HG03457 (cell line): ENCODE results near the gene TNFRSF21.
A peak's percentile ranks its signal among the peaks of the same experiment; 100 is the strongest.
"Not testable (repeated sequence)": the region's sequence is repeated elsewhere in the genome, so short reads cannot be mapped to it uniquely, and the experiment has no call there.

Experiments
- ATAC-seq: cut with Tn5 transposase; IDR thresholded peaks from one replicate; pipeline ENCODE4 v1.9.1; 2021; ENCODE audit warnings: moderate number of reproducible peaks; ENCODE audit not compliant: unreplicated experiment

TNFRSF21 gene

DNA sequence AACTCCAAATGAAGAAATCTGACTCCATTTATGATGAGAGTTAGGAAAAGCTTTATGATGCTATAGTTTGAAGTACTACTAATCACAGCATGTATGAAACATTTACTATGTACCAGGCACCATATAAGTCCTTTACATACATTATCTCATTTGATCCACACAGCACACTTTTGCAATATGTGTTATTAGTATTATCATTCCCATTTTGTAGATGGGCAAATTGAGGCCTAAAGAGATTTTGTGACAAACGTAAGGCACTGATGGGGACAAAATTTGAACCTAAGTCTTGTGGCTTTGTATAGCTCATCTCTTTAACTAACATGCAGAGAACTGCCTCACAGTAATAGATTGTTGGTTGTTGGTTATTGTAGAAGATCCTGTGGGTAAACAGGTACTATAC is 14.2 kb upstream of the TNFRSF21 start:
- ATAC-seq = no peak

DNA sequence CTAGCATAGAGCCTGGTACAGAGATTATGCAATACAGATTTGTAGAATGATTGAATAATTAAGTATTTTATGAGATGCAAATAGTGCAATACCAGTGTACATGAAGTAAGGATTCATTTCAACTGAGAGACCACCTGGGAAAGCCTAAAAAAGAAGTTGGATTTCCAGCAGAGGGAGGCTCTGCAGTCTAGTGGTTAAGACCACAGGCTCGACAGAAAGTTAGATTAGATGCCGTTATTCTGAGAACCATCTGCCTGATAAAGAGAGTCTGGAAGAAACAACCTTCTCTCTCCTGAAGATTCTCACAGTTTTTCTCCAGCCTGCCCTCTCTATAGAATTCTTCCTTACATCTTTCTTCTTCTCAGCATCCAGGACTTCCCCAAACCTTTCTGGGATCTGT is 13.6 kb upstream of the TNFRSF21 start:
- ATAC-seq = no peak

DNA sequence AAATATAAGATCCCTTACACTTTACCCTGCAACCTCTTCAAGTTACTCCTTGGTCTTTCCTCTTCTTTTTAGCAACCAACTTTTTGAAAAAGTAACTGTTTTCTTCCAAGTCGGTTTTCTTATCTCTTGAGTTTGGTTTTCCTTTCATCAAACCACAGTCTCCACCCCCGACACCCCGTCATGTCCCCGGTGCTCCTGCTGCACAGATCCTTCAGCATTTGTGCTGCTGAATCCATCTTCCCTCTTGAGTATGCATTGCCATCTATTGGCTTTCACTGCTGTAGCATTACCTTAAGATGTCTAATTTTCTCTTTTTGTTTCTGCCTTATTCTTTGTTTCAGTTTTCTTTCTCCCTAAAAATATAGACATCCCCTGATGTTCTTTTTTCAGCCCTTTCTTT is 11.9 kb upstream of the TNFRSF21 start:
- ATAC-seq = no peak

DNA sequence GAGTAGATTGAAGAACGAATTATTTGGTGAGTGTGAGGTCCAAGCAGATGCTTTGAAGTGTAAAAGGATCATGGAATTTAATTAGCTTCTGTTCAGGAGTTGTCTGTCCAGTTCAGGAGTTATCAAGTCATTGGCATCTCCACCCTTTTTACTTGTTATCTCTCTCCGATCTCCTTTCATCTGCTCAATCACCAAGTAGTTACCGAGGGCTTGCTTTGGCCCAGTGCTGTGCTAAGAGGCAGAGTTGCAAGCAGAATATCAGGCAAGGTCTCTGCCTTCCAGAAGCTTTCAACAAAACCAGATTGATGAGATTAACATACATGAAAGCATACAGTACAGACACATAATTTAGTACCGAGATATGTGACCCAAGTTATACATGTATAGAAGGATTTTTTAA is 10.2 kb upstream of the TNFRSF21 start:
- ATAC-seq = no peak

DNA sequence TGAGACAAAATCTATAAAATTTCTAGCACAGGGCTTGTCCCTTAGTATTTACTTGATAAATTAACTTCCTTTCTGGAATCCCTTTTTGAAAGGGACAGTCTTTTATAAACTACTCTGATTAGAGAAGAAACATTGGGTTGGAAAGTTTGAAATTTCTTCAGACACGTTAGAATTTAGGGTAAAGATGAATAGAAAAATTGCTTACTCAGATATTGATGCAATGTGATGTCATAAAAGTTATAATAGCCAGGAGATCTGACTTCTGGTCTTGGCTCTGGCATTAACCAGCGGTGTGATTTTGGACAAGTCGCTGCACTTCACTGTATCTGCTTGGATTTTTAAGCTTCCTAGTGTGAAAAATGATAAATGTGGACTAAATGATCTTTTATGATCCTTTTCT is 9.7 kb upstream of the TNFRSF21 start:
- no peak for ATAC-seq

DNA sequence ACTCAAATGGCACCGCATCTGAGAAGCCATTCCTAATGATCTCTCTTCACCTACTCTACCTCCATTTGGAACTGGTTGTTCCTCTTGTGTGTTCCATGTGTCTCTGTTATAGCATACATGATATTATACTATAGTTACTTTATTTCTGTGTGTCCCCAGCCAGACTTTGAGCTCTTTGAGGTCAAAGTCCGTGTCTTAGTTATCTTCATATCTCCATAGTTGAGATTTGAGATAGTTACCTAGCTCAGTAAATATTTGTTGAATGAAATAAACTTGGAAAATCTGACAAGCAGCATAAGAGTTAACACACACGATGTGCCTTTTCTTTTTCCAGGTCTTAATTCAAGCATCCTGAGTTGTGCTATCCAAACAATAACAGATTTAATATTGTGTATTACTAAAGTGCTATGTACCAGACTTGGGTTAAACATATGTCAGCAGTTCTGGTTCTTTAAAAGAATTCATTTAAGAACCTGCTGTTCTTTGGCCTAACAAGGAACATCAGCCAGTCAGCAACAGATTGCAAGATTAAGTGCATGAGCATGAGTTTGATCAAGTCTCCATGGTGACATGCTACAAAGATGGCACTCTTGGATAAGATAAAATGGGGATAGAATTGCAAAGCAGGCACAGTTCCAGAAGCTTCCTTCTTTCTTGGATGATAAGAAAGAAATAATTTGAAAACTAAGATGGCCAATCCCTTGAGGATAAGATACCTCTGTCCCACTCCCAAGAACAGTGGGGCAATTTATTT is 8.7 kb upstream of the TNFRSF21 start:
- no peak for ATAC-seq

DNA sequence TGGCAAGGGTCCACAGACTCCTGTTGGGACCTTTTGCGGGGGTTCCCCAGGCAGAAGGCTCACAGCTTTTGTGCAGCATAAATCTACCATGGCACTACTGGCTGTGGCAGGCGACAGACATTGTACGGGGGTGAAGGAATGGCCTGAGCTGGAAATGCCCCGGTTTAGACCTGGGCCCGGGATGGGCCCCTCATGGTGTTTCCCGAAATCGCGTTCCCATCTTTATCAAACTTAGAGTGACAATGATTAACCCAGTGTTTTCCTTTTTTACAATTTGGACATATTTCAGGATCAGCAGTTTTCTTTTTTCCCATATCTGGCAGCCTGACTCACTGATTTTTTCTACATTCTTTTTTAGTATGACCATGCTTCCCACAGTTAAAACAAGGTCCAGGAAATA is 5.5 kb upstream of the TNFRSF21 start:
- not testable (repeated sequence) for ATAC-seq

DNA sequence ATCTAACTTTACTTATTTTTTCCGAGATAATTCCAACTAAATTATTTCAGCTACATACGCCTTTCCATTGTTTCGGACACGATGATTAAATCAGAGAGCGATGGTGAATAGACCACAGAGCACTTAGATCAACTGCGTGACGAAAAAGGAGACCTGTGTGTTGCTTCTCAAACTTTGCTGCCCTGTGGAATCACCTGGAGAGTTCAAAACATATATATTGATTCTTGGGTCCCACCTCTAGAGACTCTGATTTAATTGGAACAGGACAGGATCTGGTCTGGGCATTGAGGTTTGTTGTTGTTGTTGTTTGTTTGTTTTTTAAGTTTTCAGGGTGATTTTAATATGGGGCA is 401 bp upstream of the TNFRSF21 start:
- no peak for ATAC-seq

DNA sequence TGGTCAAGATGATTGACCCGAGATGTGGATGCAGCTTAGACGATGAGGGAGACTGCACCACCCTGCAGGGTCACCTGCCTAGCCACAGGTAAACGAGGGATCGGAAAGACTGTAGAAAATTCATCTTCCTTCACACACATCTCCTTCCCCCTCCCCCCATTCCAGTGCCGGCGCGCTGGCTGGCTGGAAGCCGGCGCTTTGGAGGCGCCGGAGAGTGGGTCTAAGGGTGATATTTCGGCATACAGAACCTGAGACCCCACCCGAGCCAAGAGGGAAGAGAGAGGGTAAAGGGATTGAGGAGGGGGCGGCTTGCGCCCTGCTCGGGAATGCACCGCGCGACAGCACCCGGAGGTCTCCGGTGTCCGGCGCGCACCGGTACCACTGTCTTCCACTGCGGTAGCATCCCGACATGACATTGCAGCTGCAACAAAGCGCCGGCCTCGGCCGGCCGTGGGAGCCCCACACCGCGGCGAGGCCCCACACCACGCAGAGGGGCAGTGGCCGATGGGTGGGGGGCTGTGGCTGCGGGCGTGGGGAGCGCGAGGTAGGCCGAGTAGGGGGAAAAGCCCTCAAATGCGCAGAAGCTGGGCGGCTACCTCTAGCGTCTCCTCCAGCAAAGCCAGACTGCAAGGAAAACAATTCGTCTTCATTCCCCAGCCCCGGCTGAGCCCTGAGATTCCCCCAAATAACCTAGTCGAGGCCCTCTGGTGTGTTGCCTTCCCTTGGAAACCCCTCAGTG is 984 bp downstream of the TNFRSF21 start:
- no peak for ATAC-seq

DNA sequence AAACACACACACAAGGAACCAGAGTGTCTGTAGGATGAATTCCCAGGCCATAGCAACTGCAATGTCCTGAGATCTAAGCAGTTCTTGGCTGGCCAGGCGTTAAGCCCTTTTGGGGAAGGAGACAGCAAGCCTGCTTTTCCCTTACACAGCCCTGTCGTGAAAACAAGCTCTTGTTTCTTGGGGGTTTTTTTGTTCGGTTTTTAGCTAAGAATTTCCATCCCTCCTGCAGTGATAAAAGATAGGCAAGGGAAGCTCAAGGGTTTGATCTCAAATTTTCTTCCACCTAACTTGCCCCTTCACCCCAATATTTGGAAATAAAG is 1.5 kb downstream of the TNFRSF21 start:
- no peak for ATAC-seq

DNA sequence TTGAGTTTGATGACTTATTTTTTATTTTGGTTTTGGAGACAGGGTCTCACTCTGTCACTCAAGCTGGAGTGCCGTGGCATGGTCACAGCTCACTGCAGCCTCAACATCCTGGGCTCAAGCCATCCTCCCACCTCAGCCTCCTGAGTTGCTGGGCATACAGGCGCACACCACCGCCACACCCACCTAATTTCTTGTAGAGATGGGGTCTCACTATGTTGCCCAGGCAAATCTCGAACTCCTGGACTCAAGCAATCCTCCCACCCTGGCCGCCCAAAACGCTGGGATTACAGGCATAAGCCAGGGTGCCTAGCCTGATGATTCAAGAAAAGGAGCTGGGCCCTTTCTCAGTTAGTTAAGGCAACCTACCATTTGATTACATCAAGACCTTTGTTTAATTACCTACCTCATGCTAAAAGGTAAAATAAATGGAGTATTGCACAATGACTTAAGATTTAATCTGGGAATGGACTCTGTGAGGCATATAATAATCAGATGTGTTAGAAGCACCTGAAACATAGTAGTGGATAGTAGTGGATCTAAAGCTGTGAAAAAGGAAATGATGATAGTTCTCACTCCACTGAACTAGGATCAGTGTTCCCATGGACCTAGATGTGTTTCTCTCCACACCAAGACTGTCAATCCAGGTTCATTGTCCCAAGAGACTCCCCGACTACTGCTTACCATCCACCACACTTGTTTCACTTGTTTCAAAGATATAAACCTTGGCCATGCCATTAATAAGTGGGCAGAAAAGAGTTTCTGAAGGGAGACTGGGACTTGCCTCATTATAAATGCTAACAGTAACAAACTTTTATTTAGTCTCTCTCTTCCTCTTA is 2.1 kb downstream of the TNFRSF21 start:
- no peak for ATAC-seq

DNA sequence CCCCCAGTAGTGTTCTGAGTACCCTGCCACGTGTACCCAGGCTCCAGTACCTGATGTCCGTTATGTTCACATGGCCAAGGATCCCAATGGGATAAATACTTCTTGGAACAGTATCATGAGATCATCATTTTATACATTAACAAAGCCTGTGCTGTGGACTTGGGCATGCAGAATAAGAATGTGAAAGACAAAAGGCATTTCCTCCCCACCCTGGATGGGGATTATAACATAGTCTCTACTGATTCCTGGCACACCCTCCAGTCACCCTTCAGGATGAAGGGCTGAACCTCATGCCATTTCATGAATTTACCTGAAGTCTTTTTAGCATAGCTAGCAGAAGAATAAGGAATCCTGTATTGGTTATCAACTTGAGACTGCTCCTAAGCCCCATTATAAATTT is 2.8 kb downstream of the TNFRSF21 start:
- no peak for ATAC-seq

DNA sequence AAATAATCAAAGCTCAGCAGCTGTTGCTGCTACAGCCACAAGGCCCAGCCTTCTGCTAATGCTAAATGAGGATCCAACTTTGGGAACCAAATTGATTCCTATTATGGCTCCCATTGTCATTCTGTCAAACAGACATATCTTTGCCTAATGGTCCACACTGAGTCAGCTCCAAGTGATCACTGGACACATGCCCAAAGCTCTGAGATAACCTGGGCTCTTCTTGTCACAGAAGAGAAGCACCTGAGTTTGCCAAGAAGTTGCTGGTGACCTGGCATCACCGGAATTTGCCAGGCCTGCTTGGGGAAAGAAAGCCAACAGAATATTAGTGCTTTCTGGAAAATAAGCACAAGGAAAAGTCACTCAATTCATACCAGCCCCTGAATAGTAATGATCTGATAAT is 5.8 kb downstream of the TNFRSF21 start:
- no peak for ATAC-seq

DNA sequence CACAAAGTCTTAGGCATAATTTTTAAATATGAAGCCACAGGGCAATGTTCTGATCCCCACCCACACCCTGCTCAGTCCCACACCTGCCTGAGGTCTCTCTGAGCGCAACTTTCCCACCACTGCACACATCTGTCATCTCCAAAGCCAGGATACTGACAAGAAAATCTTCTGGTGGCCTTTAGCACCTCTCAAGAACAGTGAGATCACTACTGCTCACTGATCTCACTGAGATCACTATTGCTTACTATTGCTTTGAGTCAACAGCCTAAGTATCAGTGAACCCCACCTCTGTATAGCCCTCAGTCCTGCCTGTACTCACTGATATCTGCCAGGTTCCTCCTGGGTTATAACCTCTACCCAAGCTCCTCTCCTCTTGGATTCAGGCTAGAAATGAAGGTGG is 6.4 kb downstream of the TNFRSF21 start:
- no peak for ATAC-seq

DNA sequence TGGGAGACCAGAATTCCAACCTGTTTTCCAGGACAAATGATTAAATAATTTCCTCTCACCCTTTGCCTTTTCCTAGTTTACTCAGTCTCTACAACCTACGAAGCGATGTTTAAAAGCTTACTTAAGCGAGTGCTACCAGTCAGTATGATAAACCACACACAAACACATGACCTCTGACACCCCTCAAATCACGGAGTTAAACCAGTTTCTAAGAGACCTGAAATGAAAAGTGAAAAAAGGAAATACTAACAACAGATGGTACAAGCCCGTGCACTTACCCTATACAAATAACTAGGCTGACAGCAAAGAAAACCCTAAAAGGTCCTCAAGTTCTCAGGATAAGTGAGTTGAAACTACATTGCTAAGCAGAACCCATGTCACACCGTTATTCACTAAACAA is 7.7 kb downstream of the TNFRSF21 start:
- ATAC-seq = peak; percentile 54

DNA sequence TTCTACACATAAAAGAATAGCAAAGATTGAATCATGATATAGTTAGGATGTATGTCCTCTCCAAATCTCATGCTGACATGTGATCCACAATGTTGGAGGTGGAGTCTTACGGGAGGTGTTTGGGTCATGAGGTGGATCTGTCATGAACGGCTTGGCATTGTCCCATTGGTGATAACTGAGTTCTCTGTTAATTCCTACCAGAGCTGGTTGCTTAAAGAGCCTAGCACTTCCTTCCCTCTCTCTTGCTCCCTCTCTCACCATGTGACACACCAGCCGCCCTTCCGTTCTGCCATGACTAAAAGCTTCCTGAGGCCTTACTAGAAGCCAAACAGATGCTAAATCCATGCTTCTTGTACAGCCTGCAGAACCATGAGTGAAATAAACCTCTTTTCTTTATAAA is 8.3 kb downstream of the TNFRSF21 start:
- ATAC-seq = no peak

DNA sequence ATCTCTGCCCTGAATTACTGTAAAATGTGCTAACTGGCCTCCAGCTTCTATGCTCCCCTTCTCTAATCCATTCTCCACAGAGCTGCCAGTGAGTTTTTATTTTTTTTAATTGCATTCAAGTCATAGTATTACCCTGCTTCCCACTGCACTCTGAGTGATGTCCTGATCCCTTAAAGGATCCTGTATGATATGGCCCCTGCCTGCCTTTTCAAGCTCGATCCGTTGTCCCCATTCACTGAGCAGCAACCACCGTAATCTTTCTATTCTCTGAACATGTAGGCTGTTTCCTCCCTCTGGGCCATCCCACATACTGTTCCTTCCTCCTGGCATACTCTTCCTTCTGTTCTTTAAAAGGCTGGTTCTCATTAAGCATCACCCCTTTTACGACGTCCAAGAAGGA is 9.3 kb downstream of the TNFRSF21 start:
- ATAC-seq = no peak

DNA sequence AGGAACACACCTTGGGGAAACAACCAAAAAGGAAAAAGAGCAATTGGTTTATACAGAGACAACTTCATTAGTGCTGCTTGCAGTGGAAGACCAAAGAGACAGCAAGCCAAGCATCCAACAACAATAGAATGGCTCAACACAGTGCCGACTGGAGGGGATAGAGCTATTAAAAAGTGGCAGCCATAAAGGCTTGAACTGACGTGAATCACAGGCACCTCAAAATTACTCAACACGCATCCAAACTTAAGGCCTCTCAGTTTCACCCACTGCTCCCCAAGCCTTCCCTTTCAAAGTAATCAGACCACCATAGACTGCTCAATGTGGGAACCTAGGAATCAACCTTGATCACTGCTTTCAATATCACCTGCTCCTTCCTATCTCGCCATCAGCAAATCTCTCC is 9.7 kb downstream of the TNFRSF21 start:
- ATAC-seq = no peak

DNA sequence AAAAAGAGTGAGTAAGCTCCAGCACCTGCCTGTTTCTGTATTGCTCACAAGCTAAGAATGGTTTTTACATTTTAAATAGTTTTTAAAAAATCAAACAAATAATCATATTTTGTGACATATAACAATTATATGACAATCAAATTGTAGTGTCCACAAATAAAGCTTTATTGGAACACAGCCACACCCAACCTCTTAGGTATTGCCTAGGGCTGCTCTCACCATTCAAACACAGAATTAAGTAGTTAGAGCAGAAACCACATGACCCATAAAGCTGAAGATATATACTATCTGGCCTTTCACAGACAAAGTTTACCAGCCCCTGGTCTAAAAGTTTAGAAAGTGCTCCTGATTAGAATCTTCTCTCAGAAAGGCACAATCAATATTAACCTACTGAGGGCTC is 11.2 kb downstream of the TNFRSF21 start:
- no peak for ATAC-seq

DNA sequence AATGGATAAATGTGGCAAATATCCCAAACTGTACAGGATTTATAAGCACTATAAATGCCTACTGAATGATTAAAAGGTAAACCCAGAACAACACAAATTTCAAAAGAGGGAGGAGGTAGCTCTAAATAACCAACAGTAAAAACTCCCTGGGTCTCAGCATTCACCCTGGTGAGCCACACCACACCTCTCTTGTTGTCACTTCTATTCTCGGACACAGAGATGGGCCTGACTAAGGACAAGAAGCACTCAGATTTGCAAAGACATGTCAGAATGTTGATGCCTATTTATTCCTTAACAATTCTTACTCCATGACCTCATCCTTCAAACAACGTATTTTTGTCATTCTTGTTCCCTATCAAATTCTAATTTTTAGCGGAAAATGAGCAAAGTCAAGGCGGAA is 14.7 kb downstream of the TNFRSF21 start:
- ATAC-seq = no peak

DNA sequence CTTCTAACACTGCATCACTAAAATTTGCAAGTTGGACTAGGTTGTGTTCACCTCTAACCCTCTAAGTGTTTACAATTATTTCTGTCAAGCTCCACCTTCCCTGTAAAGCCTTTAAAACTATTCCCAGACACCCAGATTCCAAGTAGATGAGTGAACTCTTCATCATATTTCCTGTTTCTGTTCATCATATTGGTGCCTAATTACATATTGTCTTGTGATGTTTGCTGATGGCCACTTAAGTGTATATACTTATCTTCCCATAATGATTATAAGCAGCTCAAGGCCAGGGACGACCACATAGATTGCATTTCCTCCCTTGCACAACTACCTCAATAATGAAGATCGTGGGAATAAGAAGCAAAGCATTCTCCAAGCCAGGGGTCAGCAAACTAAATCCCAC is 16.8 kb downstream of the TNFRSF21 start:
- ATAC-seq = no peak

DNA sequence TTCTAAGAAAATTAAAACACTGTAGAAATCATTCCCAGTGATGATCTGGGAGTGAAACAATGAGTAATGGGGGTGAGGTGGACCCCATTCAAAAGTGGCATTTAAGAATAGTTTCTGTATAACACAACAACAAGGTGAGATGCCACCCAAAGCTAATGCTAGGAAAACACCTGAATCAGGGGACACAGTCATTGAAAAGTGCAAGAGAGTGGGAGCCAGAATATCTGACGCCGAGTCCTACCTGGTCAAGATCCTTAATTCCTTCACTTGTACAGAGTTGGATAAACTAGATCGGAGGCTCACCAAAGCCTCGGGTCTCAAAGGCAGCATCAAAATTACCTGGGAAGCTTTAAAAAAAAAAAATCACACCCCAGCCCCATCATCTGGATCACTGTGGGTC is 17.7 kb downstream of the TNFRSF21 start:
- ATAC-seq = no peak
